Common myeloid progenitor, CD34-positive (primary cell): ENCODE measurements around the gene CRELD1.
"Not testable (repeated sequence)": the region's sequence is repeated elsewhere in the genome, so short reads cannot be mapped to it uniquely, and the experiment has no call there.

ENCODE experiments used
- CTCF ChIA-PET: fragments of 350-600 bp; sonication (Branson Sonifier 250); formaldehyde crosslinking; loops from one replicate; lab custom pipeline; 2021; ENCODE audit warnings: antibody characterized with exemption; lab: Charles Lee
- POLR2A ChIA-PET: fragments of 350-600 bp; sonication (Branson Sonifier 250); formaldehyde crosslinking; loops from one replicate; lab custom pipeline; 2021; ENCODE audit warnings: antibody characterized with exemption; lab: Charles Lee
- DNase-seq, 3 donors: peaks; one replicate each; pipeline versions ENCODE4 v3.0.0 to v3.0.0-alpha.2; 2013
- H3K27ac ChIP-seq, 2 experiments: 1 replicate in 1 of 2; 2 replicates in 1 of 2; pipeline ENCODE4 v1.7.0; 2013; ENCODE audit warnings: inconsistent platforms in 2 of 2, low read length in 2 of 2, mild to moderate bottlenecking in 2 of 2, low read depth in 1 of 2, moderate library complexity in 1 of 2; ENCODE audit not compliant: severe bottlenecking in 2 of 2, insufficient read depth in 1 of 2, poor library complexity in 1 of 2
- H3K27me3 ChIP-seq, 5 experiments: replicated peaks in 2 of 5; 1 replicate in 3 of 5; 2 replicates in 2 of 5; pipeline versions ENCODE4 v1.6.1 to v1.7.0; 2013; ENCODE audit warnings: low read length in 4 of 5, mild to moderate bottlenecking in 2 of 5, moderate library complexity in 2 of 5, inconsistent platforms in 1 of 5; ENCODE audit not compliant: insufficient read depth in 5 of 5, control insufficient read depth in 4 of 5
- H3K36me3 ChIP-seq, 4 experiments: 1 replicate in 2 of 4; 2 replicates in 2 of 4; pipeline versions ENCODE4 v1.6.1 to v1.7.0; 2013; ENCODE audit warnings: low read length in 3 of 4, control low read depth in 1 of 4, mild to moderate bottlenecking in 1 of 4; ENCODE audit not compliant: control insufficient read depth in 4 of 4, insufficient read depth in 4 of 4
- H3K4me1 ChIP-seq, 4 experiments: 1 replicate in 3 of 4; 2 replicates in 1 of 4; pipeline versions ENCODE4 v1.6.1 to v1.7.1; 2013; ENCODE audit warnings: low read length in 3 of 4, mild to moderate bottlenecking in 3 of 4, control low read depth in 1 of 4, inconsistent platforms in 1 of 4, moderate library complexity in 1 of 4; ENCODE audit not compliant: control insufficient read depth in 4 of 4, insufficient read depth in 4 of 4; ENCODE audit errors: control extremely low read depth in 1 of 4
- H3K4me3 ChIP-seq, 7 experiments: 1 replicate in 4 of 7; 2 replicates in 3 of 7; pipeline versions ENCODE4 v1.5.1 to v1.7.0; 2013; ENCODE audit warnings: mild to moderate bottlenecking in 7 of 7, low read length in 6 of 7, moderate library complexity in 6 of 7, inconsistent platforms in 2 of 7, low read depth in 2 of 7, control low read depth in 1 of 7; ENCODE audit not compliant: insufficient read depth in 4 of 7, control insufficient read depth in 1 of 7; ENCODE audit errors: extremely low read depth in 1 of 7
- H3K9me3 ChIP-seq, 5 experiments: 1 replicate in 4 of 5; 2 replicates in 1 of 5; pipeline versions ENCODE4 v1.6.1 to v1.7.1; 2013; ENCODE audit warnings: low read length in 4 of 5, mild to moderate bottlenecking in 2 of 5, inconsistent platforms in 1 of 5, low read depth in 1 of 5, moderate library complexity in 1 of 5; ENCODE audit not compliant: control insufficient read depth in 4 of 5, insufficient read depth in 2 of 5; ENCODE audit errors: control extremely low read depth in 1 of 5
- WGBS: methylation state at CpG from one replicate; pipeline ENCODE4 v1.1.5; 2013; ENCODE audit not compliant: insufficient coverage; 5-methylcytosine and 5-hydroxymethylcytosine counted together

CRELD1 gene

DNA sequence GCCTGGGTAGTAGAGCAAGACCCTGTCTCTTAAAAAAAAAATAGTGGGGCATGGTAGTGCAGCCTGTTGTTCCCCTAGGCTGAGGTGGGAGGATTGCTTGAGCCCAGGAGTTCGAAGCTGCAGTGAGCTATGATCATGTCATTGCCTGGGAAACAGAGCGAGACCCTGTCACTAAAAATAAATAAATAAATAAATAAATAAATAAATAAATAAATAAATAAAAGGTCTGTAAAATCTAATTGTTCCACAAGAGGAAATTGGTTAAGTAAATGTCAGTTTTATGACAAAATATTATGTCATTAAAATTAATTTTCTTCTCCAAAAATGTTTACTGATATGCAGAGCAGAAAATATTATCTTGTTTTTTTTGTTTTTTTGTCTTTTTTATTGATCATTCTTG, 5.3 kb downstream of the CRELD1 start:
- no peaks in the 10 kb centered on the region for H3K9me3 ChIP-seq
- POLR2A ChIA-PET: interaction anchor here (0.7 kb wide), 1 partner anchor 16 kb away, joined by 4 read pairs; no protein-coding TSS in a partner anchor
- H3K4me1 ChIP-seq: peaks cover 5 to 15% (median 13%) of the 10 kb centered on the region in 4 experiments
- H3K27ac ChIP-seq: no peak overlapping the region
- no peaks in the 10 kb centered on the region for H3K27me3 ChIP-seq
- H3K4me3 ChIP-seq: no peak overlapping the region
- no peak for DNase-seq
- H3K36me3 ChIP-seq: peaks cover 6 to 43% (median 28%) of the 10 kb centered on the region in 4 experiments
- WGBS: no CpG with 5 or more reads among the region's 2 CpGs
- CTCF ChIA-PET: interaction anchor here (0.9 to 1.9 kb wide), 3 partner anchors 8 to 133 kb away, joined by 3 to 7 read pairs (median 4); no protein-coding TSS in a partner anchor

GRCh38 chr3:9939906-9940305, 6.3 kb downstream of the CRELD1 start:
- H3K4me3 ChIP-seq, POLR2A ChIA-PET, H3K27me3 ChIP-seq, H3K27ac ChIP-seq, H3K9me3 ChIP-seq, DNase-seq, CTCF ChIA-PET, H3K4me1 ChIP-seq: not testable (repeated sequence)
- WGBS: 100% methylated on average over 5 of the region's 32 CpGs
- peaks cover 5 to 46% (median 32%) of the 10 kb centered on the region in 4 experiments for H3K36me3 ChIP-seq

DNA sequence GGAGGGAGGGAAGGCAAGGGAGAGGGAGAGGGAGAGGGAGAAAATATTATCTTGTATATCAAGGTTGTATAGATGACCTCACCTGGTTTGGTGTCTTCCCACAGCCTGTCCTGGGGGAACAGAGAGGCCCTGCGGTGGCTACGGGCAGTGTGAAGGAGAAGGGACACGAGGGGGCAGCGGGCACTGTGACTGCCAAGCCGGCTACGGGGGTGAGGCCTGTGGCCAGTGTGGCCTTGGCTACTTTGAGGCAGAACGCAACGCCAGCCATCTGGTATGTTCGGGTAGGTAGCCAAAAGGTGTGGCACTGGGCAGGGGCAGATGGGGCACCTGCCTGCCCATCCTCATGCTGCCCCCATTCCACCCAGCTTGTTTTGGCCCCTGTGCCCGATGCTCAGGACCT, 7.1 kb downstream of the CRELD1 start:
- H3K36me3 ChIP-seq: peaks cover 2 to 40% (median 32%) of the 10 kb centered on the region in 4 experiments
- ChIA-PET POLR2A (no interaction called here), CTCF (no interaction called here)
- H3K27ac ChIP-seq: no peak overlapping the region
- H3K4me3 ChIP-seq: no peak overlapping the region
- DNase-seq: no peak
- no peaks in the 10 kb centered on the region for H3K27me3 ChIP-seq
- 100% methylated on average over 10 of the region's 10 CpGs for WGBS
- no peaks in the 10 kb centered on the region for H3K9me3 ChIP-seq
- H3K4me1 ChIP-seq: peaks cover 0 to 8% (median 5%) of the 10 kb centered on the region in 4 experiments

DNA sequence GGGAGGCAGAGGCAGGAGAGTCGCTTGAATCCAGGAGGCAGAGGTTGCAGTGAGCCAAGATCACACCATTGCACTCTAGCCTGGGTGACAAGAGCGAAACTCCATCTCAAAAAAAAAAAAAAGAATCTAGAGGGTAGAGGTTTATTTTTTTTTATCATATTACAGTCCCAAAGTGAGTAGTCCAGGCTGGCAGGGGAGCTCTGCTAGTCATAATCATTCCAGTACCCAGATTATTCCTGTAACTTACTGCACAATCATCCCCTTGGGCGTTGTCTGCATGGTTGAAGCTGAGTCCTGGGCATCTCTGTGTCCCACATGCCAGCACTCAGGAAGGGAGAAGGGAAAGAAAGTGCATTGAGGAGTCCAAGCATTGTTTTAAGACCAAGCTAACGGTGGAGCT, 8.5 kb downstream of the CRELD1 start:
- Histone ChIP-seq H3K4me3 (no peak overlapping the region), H3K27ac (no peak overlapping the region), H3K4me1 (peaks cover 0 to 17% (median 6%) of the 10 kb centered on the region in 4 experiments), H3K9me3 (no peaks in the 10 kb centered on the region), H3K27me3 (no peaks in the 10 kb centered on the region), H3K36me3 (peaks cover 2 to 45% (median 23%) of the 10 kb centered on the region in 4 experiments)
- ChIA-PET POLR2A (interaction anchor here (1.5 kb wide), 1 partner anchor 9 kb away, joined by 7 read pairs; the partner anchor contains the start of gene CRELD1), CTCF (interaction anchor here (1.1 to 1.6 kb wide), 3 partner anchors 9 to 31 kb away, joined by 3 to 6 read pairs (median 3); partner anchors contain the start of gene CRELD1)
- no peak for DNase-seq
- WGBS: 100% methylated on average over 2 of the region's 4 CpGs

DNA sequence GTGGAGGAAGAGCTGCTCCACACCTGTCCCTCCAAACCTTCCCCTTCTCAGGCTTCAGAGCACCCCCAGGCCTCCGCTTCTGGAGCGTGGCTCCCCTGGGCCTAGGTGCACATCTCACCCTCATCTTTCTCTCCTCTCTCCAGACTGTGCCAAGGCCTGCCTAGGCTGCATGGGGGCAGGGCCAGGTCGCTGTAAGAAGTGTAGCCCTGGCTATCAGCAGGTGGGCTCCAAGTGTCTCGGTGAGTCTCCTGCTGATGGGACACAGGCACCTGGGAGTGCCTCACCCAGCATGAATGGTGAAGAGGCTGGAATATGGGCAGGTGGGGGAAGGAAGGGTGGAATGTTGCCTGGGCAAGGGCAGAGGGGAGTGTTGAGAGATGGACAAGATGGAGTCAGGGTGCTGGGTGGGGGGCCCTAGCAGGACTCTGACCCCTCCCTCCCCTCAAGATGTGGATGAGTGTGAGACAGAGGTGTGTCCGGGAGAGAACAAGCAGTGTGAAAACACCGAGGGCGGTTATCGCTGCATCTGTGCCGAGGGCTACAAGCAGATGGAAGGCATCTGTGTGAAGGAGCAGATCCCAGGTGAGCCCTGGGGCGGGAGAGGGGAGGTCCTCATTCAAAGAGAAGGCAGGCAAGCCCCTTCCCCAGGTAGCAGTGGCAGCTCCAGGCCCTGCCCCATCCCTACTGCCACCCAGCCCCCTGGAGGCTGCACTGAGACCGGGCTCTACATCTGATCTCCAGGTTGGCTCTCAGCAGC, 9.5 kb downstream of the CRELD1 start:
- peaks cover 0 to 43% (median 19%) of the 10 kb centered on the region in 4 experiments for H3K36me3 ChIP-seq
- H3K9me3 ChIP-seq: no peaks in the 10 kb centered on the region
- H3K27ac ChIP-seq: no peak overlapping the region
- H3K27me3 ChIP-seq: no peaks in the 10 kb centered on the region
- peaks cover 0 to 19% (median 6%) of the 10 kb centered on the region in 4 experiments for H3K4me1 ChIP-seq
- WGBS: 96% methylated on average over 5 of the region's 11 CpGs
- DNase-seq: no peak
- no peak overlapping the region for H3K4me3 ChIP-seq
- ChIA-PET POLR2A (interaction anchor here (1.5 kb wide), 1 partner anchor 10 kb away, joined by 7 read pairs; the partner anchor contains the start of gene CRELD1), CTCF (interaction anchor here (1.1 to 1.6 kb wide), 3 partner anchors 10 to 32 kb away, joined by 3 to 6 read pairs (median 3); partner anchors contain the start of gene CRELD1)

GRCh38 chr3:9944271-9944670, 10.6 kb downstream of the CRELD1 start:
- peaks cover 0 to 50% (median 22%) of the 10 kb centered on the region in 4 experiments for H3K36me3 ChIP-seq
- no peak overlapping the region for H3K4me3 ChIP-seq
- H3K27ac ChIP-seq: no peak overlapping the region
- peaks cover 0 to 19% (median 6%) of the 10 kb centered on the region in 4 experiments for H3K4me1 ChIP-seq
- no peak for DNase-seq
- no peaks in the 10 kb centered on the region for H3K27me3 ChIP-seq
- WGBS: 96% methylated on average over 7 of the region's 11 CpGs
- POLR2A ChIA-PET: interaction anchor here (0.5 to 3.3 kb wide), 2 partner anchors 11 to 315 kb away, joined by 4 to 21 read pairs; partner anchors contain the start of gene CRELD1
- H3K9me3 ChIP-seq: no peaks in the 10 kb centered on the region
- CTCF ChIA-PET: interaction anchor here (0.6 to 1.2 kb wide), 3 partner anchors 9 to 39 kb away, joined by 3 read pairs; no protein-coding TSS in a partner anchor
